HG03196 (cell line): ENCODE data around the gene OTUD6A.

Experiments
- ATAC-seq: cut with Tn5 transposase; IDR thresholded peaks from one replicate; pipeline ENCODE4 v1.9.1; 2021; ENCODE audit not compliant: unreplicated experiment

The OTUD6A gene

GRCh38 chrX:70062076-70062475, at the start of gene OTUD6A:
OTUD6A (plus strand) TSS chrX:70062457; CDS start chrX:70062525, 68 bp downstream.
- no peak for ATAC-seq

- ATAC-seq = no peak
These were observed 49.5 kb upstream of the OTUD6A start for GRCh38 chrX:70012756-70013155.

- ATAC-seq = no peak
These were observed 48.5 kb upstream of the OTUD6A start for GRCh38 chrX:70013466-70014381.

- no peak for ATAC-seq
These were observed 45.7 kb upstream of the OTUD6A start for GRCh38 chrX:70016513-70016912.

GRCh38 chrX:70022616-70023015, 39.6 kb upstream of the OTUD6A start:
- no peak for ATAC-seq

GRCh38 chrX:70025464-70025863, 36.8 kb upstream of the OTUD6A start:
- ATAC-seq = no peak

GRCh38 chrX:70026112-70026850, 36.0 kb upstream of the OTUD6A start:
- no peak for ATAC-seq

- ATAC-seq = no peak
These were observed 35.4 kb upstream of the OTUD6A start for GRCh38 chrX:70026851-70027200.

GRCh38 chrX:70029863-70030262, 32.4 kb upstream of the OTUD6A start:
- ATAC-seq = no peak

- ATAC-seq = no peak
These were observed 31.9 kb upstream of the OTUD6A start for GRCh38 chrX:70030301-70030767.

GRCh38 chrX:70032792-70033191, 29.5 kb upstream of the OTUD6A start:
- ATAC-seq = no peak

GRCh38 chrX:70033348-70034051, 28.8 kb upstream of the OTUD6A start:
- ATAC-seq = no peak

GRCh38 chrX:70034646-70035045, 27.6 kb upstream of the OTUD6A start:
- no peak for ATAC-seq

- ATAC-seq = no peak
These were observed 23.7 kb upstream of the OTUD6A start for GRCh38 chrX:70038515-70038914.

- ATAC-seq = no peak
These were observed 23.3 kb upstream of the OTUD6A start for GRCh38 chrX:70038951-70039350.

GRCh38 chrX:70039758-70040157, 22.5 kb upstream of the OTUD6A start:
- ATAC-seq = no peak

GRCh38 chrX:70041993-70042392, 20.3 kb upstream of the OTUD6A start:
- ATAC-seq = no peak

GRCh38 chrX:70042399-70043371, 19.6 kb upstream of the OTUD6A start:
- ATAC-seq = no peak

GRCh38 chrX:70043685-70044084, 18.6 kb upstream of the OTUD6A start:
- ATAC-seq = no peak

- ATAC-seq = no peak
These were observed 17.6 kb upstream of the OTUD6A start for GRCh38 chrX:70044541-70045245.
